GM12892 (cell line): Measurements from ENCODE around the gene SMIM13.

Experiments used
- POLR2AphosphoS5 ChIP-seq: IDR thresholded peaks from 2 replicates; pipeline ENCODE4 v1.6.1; 2011; ENCODE audit warnings: low read depth, low read length, control low read depth
- TAF1 ChIP-seq: IDR thresholded peaks from 2 replicates; pipeline ENCODE4 v1.6.1; 2011; ENCODE audit warnings: low read depth, mild to moderate bottlenecking, control low read depth, low read length, borderline replicate concordance

- TF ChIP-seq POLR2AphosphoS5 (no peak), TAF1 (no peak)
These were observed 50.0 kb downstream of the SMIM13 start for GRCh38 chr6:11143394-11144371.
